ENCODE results near the gene IFT122.

DNA sequence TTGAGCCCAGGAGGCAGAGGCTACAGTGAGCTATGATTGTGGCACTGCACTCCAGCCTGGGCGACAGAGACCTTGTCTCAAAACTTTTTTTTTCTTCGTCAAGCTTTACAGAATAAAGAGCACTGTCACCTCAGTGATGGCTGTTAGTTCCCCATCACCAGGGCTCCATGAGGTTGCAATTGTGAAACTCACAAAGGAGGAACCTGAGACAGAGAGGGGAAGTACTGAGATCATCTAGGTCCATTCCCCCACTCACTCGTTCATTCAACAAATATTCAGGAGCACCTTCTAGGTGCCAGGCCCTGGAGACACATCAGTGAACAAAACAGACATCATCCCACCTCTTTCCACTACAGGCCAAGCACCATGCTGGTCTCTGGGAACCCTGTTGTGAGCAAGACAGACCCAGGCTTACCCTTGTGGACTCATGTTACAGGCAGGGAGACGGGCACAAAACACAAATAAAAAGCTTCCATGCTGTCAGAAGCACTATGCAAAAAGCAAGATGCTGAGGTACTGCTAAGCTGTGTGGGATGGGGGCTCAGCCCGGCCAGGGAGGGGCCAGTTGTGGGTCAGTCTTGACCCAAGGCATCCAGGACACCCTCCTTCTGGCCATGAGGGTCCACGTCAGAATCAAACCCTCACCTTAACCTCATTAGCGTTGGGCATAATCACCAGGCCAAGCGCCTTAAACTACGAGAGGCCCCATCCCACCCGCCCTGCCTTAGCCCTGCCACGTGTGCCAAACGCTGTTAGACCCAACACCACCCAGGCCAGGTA lies 86.3 kb downstream of the IFT122 start:
- TF ChIP-seq, protein P1, sequence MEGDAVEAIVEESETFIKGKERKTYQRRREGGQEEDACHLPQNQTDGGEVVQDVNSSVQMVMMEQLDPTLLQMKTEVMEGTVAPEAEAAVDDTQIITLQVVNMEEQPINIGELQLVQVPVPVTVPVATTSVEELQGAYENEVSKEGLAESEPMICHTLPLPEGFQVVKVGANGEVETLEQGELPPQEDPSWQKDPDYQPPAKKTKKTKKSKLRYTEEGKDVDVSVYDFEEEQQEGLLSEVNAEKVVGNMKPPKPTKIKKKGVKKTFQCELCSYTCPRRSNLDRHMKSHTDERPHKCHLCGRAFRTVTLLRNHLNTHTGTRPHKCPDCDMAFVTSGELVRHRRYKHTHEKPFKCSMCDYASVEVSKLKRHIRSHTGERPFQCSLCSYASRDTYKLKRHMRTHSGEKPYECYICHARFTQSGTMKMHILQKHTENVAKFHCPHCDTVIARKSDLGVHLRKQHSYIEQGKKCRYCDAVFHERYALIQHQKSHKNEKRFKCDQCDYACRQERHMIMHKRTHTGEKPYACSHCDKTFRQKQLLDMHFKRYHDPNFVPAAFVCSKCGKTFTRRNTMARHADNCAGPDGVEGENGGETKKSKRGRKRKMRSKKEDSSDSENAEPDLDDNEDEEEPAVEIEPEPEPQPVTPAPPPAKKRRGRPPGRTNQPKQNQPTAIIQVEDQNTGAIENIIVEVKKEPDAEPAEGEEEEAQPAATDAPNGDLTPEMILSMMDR (IDR thresholded peaks at IDR 0.05; ENCODE audit: insufficient read depth, low read depth, low read length): no peak
- no peak for TF ChIP-seq EZH2 (IDR thresholded peaks at IDR 0.05; ENCODE audit: insufficient read depth, low read length)
